ENCODE measurements around the gene TRIM16. TPM values are rescaled to one million over a fixed set of nuclear protein-coding genes. Genes with fewer than 3 reads are reported as not detected.

The TRIM16 gene
- total RNA-seq, 1 donor from 2014 or later: 25.0 TPM

DNA sequence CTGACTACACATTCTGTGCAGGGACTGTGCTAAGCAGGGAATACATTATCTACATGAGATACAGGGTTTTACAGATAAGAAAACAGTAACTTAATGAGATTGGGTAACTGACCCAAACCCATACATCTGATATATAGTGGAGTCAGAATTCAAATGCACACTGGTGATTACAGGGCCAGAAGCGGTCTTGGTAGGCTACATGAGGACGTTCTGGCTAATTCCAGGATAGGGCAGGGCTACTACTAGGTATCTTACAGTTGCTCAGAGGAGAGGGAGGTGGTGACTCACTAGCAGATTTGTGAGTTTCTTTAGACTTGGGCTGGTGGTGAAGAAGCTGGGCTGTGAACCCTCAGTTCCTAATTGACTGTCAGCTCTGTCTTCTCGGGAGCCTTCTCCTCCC is 21.4 kb downstream of the TRIM16 start:
- Mint-ChIP-seq H3K4me3 (ENCODE audit: low read depth) (no peak overlapping the region), H3K9me3 (ENCODE audit: low read depth) (no peaks in the 10 kb centered on the region), H3K36me3 (ENCODE audit: insufficient read depth) (peaks cover 8% of the 10 kb centered on the region), H3K27ac (no peak overlapping the region), H3K27me3 (no peaks in the 10 kb centered on the region), H3K4me1 (ENCODE audit: low read depth) (peaks cover 6% of the 10 kb centered on the region)
- DNase-seq (ENCODE audit: low spot score, unreplicated experiment): no peak
- TF ChIP-seq, protein P1, sequence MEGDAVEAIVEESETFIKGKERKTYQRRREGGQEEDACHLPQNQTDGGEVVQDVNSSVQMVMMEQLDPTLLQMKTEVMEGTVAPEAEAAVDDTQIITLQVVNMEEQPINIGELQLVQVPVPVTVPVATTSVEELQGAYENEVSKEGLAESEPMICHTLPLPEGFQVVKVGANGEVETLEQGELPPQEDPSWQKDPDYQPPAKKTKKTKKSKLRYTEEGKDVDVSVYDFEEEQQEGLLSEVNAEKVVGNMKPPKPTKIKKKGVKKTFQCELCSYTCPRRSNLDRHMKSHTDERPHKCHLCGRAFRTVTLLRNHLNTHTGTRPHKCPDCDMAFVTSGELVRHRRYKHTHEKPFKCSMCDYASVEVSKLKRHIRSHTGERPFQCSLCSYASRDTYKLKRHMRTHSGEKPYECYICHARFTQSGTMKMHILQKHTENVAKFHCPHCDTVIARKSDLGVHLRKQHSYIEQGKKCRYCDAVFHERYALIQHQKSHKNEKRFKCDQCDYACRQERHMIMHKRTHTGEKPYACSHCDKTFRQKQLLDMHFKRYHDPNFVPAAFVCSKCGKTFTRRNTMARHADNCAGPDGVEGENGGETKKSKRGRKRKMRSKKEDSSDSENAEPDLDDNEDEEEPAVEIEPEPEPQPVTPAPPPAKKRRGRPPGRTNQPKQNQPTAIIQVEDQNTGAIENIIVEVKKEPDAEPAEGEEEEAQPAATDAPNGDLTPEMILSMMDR (IDR thresholded peaks at IDR 0.05; ENCODE audit: unreplicated experiment): no peak

DNA sequence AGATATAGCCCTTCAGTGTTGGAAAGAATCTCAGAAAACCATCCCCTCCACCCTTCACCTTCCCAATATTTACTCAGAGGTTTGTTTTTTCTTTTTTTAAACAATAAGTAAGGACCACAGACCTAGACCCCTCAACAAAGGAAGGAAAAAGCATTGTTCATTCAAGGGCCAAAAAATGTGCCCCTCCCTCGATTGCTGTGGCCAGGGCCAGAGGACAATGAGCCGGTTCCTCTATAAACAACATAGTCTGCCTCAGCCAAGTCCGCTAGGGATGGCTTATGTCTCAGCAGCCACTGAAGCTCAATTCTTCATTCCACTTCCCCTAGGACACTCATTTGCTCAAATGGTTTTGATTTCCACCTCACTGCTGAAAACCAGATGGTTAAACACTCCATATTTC is 24.0 kb downstream of the TRIM16 start:
- TF ChIP-seq, protein P1 (IDR thresholded peaks at IDR 0.05; ENCODE audit: unreplicated experiment): no peak
- H3K27me3 Mint-ChIP-seq: no peaks in the 10 kb centered on the region
- no peak for DNase-seq (ENCODE audit: low spot score, unreplicated experiment)
- H3K36me3 Mint-ChIP-seq (ENCODE audit: insufficient read depth): peaks cover 10% of the 10 kb centered on the region
- peaks cover 10% of the 10 kb centered on the region for H3K4me1 Mint-ChIP-seq (ENCODE audit: low read depth)
- H3K4me3 Mint-ChIP-seq (ENCODE audit: low read depth): no peak overlapping the region
- H3K27ac Mint-ChIP-seq: peak overlapping the region; percentile 72
- H3K9me3 Mint-ChIP-seq (ENCODE audit: low read depth): no peaks in the 10 kb centered on the region

DNA sequence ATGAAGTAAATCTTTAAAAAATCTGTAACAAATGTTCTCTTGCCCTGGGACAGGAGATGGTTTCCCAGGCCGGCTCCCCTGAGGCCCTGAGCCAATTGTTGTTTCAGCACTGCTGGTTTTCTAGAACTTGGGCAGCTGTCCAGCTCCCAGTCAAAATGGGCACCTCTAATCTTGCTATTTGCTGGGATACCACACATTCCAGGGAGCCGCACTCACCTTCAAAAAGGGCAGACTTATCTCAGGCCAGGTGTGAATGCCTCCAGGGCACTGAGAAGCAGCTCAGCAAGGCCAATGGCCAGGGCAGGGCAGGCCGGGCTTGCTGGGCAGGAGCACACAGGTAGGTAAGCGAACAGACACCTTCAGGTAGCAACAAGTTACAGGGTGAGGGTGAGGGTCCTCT is 24.4 kb downstream of the TRIM16 start:
- H3K27me3 Mint-ChIP-seq: no peaks in the 10 kb centered on the region
- TF ChIP-seq, protein P1 (IDR thresholded peaks at IDR 0.05; ENCODE audit: unreplicated experiment): no peak
- H3K36me3 Mint-ChIP-seq (ENCODE audit: insufficient read depth): peaks cover 10% of the 10 kb centered on the region
- no peaks in the 10 kb centered on the region for H3K9me3 Mint-ChIP-seq (ENCODE audit: low read depth)
- DNase-seq (ENCODE audit: low spot score, unreplicated experiment): no peak
- H3K4me1 Mint-ChIP-seq (ENCODE audit: low read depth): peaks cover 14% of the 10 kb centered on the region
- H3K4me3 Mint-ChIP-seq (ENCODE audit: low read depth): no peak overlapping the region
- peak overlapping the region; percentile 72 for H3K27ac Mint-ChIP-seq

DNA sequence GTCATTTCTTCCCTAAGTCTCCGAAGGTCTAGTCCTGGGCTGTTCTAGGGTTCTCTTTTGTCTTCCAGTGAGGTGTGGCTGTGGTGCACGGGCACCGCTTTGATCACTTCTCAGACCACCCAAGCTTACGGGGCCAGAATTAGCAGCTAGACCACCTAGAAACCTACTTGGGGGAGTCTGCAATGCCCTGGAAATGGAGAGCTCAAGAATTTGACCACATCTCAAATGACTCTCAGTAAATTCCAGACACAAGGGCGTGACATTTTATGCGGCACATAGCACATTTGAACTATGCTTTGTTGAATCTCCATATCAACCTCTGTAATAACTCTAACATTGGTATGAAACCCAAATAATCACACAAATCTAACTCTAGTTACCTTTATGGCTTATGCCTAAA is 24.9 kb downstream of the TRIM16 start:
- TF ChIP-seq, protein P1 (IDR thresholded peaks at IDR 0.05; ENCODE audit: unreplicated experiment): no peak
- DNase-seq (ENCODE audit: low spot score, unreplicated experiment): no peak
- H3K36me3 Mint-ChIP-seq (ENCODE audit: insufficient read depth): peaks cover 10% of the 10 kb centered on the region
- no peak overlapping the region for H3K4me3 Mint-ChIP-seq (ENCODE audit: low read depth)
- H3K4me1 Mint-ChIP-seq (ENCODE audit: low read depth): peaks cover 18% of the 10 kb centered on the region
- no peaks in the 10 kb centered on the region for H3K9me3 Mint-ChIP-seq (ENCODE audit: low read depth)
- no peaks in the 10 kb centered on the region for H3K27me3 Mint-ChIP-seq
- H3K27ac Mint-ChIP-seq: peak overlapping the region; percentile 72

DNA sequence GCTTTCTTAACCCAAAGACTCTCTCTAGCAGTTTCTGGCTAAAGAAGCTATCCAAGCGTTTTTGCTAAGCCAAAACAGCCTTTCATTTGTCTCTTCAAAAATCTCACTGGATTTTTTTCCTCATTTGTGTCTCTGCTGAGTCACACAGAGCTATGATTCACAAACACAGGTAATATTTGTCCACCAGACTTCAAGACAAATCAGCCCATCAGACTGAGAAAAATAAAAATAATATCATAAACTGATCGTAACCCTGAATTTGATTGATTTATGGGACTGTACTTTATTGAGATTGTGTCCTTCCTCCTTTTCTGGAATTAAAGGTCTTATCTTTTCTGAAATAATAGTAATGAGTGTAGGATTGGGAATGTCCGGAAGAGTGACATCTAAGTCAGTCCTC is 25.8 kb downstream of the TRIM16 start:
- no peak for DNase-seq (ENCODE audit: low spot score, unreplicated experiment)
- Mint-ChIP-seq H3K27ac (no peak overlapping the region), H3K9me3 (ENCODE audit: low read depth) (no peaks in the 10 kb centered on the region), H3K36me3 (ENCODE audit: insufficient read depth) (peaks cover 6% of the 10 kb centered on the region), H3K4me3 (ENCODE audit: low read depth) (no peak overlapping the region), H3K27me3 (no peaks in the 10 kb centered on the region), H3K4me1 (ENCODE audit: low read depth) (peaks cover 22% of the 10 kb centered on the region)
- TF ChIP-seq, protein P1 (IDR thresholded peaks at IDR 0.05; ENCODE audit: unreplicated experiment): no peak
